Mammary epithelial cell (primary cell): Measurements from ENCODE around the gene ESRRG.

Experiments used
- CTCF ChIP-seq, 2 donors: IDR thresholded peaks in 1 of 2; conservative IDR thresholded peaks in 1 of 2; 2 replicates each; pipeline ENCODE4 v1.5.1; 2011 to 2012; ENCODE audit warnings: inconsistent platforms in 2 of 2, low read length in 2 of 2, mild to moderate bottlenecking in 2 of 2, control low read depth in 1 of 2, low read depth in 1 of 2; ENCODE audit not compliant: insufficient read depth in 1 of 2; ENCODE audit errors: extremely low read depth in 1 of 2
- EZH2 ChIP-seq: IDR thresholded peaks from 2 replicates; pipeline ENCODE4 v1.6.1; 2012; ENCODE audit warnings: low read length, inconsistent platforms, borderline replicate concordance

GRCh38 chr1:216630532-216630931 lies 92.7 kb downstream of the ESRRG start:
- no peak for TF ChIP-seq CTCF (conservative IDR thresholded peaks at IDR 0.05 in 1 of 2, IDR thresholded peaks at IDR 0.05 in 1 of 2; ENCODE audit: extremely low read depth in 1 of 2, insufficient read depth in 1 of 2, low read depth in 1 of 2, low read length in 2 of 2)
- TF ChIP-seq EZH2, result no peak
